Breast epithelium (tissue), 3 donors: Measurements from ENCODE around the gene CST6.

Experiments
- CTCF ChIP-seq, 3 donors: fragments of 450-650 bp; IDR thresholded peaks; one replicate each; pipeline ENCODE4 v1.5.1; 2016 to 2017; ENCODE audit warnings: antibody characterized with exemption in 3 of 3, mild to moderate bottlenecking in 3 of 3, moderate library complexity in 3 of 3
- POLR2A ChIP-seq: fragments of 450-650 bp; IDR thresholded peaks from one replicate; pipeline ENCODE4 v1.6.1; 2016; ENCODE audit warnings: antibody characterized with exemption, mild to moderate bottlenecking, moderate library complexity

- TF ChIP-seq CTCF (IDR thresholded peaks at IDR 0.05) (no peak), POLR2A (no peak)
Measured at GRCh38 chr11:66052664-66052982, 40.8 kb downstream of the CST6 start.
